Endometrium (tissue), 2 donors: ENCODE data around the gene RBM28.

Experiments used
- FAIRE-seq: peaks from 2 replicates; lab custom pipeline; 2012; peaks lifted over from hg19 to GRCh38; lab: Jason Lieb, UNC
- donor health status: control.
- donor health status: control.

RBM28 gene, protein sequence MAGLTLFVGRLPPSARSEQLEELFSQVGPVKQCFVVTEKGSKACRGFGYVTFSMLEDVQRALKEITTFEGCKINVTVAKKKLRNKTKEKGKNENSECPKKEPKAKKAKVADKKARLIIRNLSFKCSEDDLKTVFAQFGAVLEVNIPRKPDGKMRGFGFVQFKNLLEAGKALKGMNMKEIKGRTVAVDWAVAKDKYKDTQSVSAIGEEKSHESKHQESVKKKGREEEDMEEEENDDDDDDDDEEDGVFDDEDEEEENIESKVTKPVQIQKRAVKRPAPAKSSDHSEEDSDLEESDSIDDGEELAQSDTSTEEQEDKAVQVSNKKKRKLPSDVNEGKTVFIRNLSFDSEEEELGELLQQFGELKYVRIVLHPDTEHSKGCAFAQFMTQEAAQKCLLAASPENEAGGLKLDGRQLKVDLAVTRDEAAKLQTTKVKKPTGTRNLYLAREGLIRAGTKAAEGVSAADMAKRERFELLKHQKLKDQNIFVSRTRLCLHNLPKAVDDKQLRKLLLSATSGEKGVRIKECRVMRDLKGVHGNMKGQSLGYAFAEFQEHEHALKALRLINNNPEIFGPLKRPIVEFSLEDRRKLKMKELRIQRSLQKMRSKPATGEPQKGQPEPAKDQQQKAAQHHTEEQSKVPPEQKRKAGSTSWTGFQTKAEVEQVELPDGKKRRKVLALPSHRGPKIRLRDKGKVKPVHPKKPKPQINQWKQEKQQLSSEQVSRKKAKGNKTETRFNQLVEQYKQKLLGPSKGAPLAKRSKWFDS

DNA sequence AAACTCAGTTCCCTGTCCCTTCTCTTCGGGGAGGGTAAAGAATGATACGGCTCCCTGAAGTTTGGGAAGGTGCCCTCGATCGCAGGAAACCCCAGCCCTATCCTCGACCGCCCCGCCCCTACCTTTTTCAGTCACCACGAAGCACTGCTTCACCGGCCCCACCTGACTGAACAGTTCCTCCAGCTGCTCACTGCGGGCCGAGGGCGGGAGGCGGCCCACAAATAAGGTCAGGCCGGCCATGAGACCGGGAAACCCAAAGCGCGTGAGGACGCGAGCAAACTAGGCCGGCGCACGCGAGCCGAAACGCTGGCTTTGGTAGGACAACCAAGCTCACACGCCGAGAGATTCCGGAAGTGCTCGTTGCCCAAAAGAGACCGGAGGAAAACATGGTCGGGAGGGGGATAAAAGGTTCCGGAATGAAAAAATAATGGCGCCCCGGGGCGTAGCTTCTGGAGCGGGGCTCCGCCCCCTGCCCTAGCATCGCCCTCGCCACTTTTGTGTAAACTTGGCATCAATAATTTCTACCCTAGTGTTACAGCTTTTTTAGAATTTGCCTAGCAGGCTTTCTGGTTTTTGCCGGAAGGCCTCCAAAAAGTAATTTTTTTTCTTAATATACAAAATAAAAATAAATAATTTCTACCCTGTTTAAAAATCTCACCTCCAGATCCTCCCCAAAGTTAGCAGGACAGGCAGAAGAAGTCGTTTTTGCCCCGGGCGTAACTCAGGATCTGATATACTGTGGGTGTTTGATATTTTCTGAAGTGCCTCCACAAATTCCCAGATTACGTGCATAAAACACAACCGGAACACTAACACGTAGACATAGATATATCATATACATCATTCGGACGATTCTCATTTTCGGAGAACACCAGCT, at the start of gene RBM28:
TSS of gene RBM28 (minus strand) at position 355 of the 877 bp plus-strand sequence. CDS start at position 240, 115 bp downstream.
- peak; percentile 79 for FAIRE-seq

DNA sequence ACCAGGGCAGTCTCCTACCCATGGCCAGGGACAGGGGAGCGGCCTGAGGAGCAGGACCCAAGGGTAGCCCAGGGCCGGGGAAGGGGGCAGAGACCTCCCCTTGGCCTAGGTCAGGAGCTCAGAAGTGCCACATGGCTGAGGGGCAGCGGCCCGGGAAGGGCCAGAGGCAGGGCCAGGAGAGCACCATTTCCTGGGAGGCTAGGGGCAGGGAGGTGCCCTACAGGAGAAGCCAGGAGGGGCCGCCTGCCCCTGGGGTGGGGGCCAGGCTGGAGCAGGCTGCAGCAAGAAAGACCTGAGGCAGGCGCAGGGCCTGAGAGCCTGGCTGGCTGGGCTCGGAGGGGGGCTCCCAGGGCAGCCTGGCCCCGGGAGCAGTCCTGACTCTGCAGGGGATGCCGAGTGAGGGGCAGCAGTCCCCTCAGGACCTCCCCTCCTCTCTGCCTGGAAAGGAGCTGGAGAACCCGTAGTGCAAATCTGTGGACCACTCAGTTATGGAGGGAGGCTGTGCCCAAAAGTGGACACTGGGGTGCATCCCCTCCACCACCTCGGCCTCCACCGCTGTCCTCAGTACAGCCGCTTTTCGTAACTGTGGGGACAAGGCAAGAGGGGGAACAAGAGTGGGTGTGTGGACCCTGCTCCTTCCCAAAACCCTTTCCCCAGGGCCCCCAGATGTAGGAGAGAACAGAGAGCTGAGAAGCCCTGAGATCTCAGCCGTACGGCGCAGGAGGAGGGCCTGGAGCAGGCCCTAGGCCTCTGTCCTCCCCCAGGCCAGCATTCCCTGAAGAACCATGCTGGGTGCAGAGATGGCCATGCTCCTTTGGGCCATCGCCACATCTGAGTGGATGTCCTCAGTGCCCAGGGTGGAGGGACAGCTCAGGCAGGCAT, 49.0 kb upstream of the RBM28 start:
- FAIRE-seq, result no peak

DNA sequence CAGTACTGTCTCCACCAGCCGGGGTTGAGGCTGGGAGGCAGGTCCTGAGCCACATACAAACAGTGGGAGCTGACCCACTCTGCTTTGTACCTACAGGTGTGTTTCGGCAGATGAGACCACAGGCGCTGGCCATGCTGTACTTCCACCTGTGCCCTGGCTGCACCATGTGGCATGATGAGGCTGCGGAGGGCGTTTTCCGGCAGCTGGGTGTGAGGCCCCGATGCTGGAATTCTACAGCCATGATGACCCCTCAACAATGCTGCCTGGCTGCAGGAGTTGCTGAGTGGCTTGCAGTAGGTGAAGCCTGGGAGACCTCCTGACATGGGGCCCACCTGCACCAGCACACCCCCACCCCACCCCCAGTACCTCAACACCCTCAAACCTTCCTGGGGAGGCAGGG, 48.1 kb upstream of the RBM28 start:
- no peak for FAIRE-seq

DNA sequence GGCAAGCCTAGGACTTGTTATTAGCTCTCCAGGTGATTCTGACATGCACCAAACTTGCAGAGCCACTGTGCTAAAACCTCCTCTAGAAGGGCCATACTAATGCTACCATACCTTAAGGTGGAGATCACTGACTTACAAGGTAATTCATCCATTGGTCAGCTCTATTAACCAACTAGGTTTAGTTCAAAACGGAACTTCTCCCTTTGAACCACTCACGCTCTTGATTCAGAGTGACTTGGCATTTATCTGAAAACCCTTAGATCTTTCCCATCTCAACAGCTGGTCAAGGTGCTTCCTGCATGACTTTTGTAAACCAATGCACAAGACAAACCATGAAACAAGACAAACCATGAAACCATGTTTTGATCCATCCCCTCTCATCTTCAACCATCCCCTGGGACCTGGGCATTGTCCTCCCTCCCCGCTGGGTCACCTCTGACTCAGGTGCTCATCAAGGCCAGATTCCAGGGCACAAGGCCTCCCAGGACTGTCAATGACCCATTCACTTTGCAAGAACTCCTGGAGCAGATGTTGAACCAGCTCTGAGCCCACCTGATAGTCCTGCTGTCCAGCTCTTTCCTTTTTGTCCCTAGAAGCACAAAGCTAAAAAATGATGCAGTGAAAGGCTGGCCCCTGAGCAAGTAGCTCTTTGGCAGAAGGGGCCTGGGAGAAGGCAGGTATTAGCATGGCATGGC, 47.3 kb upstream of the RBM28 start:
- no peak for FAIRE-seq

DNA sequence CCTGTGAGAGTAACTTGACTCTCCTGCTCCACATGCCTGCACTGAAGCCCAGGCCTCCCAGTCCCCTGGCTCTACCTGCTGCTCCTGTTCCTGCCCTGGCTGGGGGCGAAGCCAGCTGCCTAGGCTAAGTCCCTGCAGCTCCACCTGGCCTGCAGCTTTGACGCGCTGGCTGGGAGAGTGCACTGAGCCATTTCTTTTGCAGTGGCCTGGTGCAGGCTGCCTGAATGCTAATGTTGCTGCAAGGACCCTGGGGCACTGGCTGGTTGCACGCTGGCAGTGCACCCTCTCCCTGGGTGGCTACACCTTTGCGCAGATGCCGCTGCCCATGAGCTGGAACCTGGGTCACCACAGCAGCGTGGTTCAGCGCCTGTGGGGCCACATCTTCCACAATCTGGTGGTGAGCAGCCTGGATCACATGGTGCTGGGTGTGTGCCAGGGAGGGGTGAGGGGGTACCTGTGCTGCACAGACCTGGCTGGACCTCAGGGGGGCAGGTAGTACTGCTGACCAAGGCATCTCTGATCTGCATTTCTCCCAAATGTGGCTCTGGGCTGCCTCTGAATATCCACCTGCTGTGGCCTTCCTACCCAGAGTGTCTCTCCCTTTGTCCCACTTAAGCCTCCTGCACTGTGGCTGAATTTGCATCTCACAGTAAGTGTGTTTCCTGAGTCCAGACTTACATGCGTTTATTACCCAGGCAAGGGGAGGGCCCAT, 46.1 kb upstream of the RBM28 start:
- no peak for FAIRE-seq

DNA sequence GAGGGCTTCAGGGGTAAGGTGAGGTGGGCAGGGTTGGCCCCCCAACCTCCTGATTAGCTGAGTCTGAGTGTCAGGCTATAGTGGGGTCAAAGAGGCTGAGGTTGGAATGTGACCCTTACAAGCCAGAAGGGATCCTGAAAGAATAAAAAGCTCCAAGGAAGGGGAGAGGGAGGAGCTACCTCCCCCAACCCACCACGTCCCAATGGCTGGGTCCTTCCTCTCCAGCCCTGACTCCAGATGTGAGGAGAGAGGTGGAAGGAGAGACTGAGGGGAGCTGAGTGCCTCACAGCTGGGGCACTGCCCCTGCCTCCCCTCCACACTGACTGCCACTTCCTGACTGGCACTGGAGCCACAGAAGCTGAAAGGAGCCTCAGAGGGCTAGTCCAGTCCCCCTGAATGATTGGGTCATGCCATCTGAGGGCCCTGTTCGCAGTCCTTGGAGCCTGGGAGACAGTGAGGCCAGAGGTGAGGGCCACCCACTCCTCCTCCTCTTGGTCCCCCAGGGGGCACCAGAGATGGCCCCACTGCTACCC, 45.4 kb upstream of the RBM28 start:
- FAIRE-seq, result no peak

DNA sequence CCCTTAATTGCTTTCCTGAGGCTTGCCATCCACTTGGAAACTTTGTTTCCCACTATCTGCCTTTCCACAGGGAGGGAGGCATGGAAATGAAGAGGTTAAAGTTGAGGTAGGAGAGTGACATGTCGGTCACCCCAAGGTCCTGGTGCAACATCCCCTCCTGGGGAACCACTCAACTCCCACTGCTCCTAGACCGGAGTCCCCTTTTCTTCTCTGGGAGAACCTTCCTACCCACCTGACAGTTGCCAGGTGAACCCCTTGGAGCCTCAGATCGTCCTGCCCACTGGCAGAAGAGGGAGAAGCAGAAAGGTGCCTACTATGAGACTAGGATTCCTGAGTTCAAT, 44.4 kb upstream of the RBM28 start:
- FAIRE-seq, result no peak

DNA sequence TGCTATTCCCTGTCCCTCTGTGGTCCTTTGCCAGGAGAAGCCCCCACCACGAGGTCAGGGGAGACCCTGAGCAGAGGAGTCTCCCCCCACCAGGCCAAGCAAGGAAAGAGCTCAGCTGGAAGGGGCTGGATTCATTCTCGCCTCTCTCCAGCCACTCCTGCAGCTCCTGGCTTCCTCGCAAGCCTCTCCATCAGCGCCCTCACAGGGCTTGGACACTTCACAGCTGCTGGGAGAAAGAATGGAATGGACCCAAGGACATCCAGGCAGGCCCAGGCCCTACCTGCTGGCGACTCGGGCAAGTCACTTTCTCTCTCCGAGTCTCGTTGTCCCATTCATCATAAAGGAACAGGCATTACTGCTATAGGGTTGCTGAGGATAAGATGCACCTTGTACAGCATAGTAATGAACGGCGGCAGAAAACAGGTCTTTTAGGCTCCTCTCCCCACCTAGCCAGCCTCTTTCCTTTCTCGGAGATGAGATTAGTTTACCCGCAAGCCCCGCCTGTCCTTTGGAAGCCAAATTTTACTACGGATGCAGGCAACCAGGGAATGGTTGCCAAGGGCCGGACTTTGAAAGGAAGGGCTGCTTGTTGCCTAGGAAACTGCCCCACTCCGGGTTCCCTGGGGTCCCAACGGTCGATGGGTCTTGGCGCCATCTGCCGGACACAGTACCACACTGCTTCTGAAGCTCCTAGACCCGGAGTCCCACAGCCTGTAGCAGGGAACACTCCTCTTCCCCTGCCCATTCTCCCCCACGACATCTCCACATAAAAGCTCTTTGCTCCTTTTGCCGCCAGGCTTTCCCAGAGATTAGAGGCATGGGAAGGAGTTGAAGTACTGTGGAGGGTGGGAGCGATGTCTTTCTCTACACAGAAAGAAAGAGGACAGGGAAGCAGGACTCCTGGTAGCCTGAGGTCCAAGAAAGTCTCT, 43.8 kb upstream of the RBM28 start:
- no peak for FAIRE-seq

DNA sequence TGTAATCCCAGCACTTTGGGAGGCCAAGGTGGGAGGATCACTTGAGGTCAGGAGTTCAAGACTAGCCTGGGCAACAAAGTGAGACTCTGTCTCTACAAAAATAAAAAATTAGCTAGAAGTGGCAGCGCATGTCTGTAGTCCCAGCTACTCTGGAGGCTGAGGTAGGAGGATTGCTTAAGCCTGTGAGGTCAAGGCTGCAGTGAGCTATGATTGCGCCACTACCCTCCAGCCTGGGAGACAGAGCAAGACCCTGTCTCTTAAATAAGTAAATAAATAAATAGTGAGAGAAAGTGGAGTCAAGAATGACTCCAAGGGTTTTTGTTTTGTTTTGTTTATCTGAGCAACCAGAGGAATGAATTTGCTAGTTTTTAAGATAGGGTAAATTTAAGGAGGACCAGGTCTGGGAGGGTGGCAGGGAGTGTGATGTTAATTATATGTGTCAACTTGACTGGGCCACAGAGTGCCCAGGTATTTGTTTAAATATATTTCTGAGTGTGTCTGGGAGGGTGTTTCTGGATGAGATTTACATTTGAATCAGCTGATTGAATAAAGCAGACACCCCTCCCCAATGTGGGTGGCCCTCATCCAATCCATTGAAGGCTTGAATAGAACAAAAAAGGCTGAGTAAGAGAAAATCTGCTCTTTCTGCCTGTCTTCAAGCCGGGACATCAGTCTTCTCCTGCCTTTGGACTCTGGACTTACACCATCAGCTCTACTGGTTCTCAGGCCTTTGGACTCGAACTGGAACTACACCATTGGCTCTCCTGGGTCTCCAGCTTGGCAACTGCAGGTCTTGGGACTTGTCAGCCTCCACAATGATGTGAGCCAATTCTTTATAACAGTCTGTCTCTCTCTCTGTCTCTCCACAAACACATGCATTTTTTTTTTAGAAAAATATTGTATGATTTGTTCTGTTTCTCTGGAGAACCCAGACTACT, 42.5 kb upstream of the RBM28 start:
- FAIRE-seq, result no peak

DNA sequence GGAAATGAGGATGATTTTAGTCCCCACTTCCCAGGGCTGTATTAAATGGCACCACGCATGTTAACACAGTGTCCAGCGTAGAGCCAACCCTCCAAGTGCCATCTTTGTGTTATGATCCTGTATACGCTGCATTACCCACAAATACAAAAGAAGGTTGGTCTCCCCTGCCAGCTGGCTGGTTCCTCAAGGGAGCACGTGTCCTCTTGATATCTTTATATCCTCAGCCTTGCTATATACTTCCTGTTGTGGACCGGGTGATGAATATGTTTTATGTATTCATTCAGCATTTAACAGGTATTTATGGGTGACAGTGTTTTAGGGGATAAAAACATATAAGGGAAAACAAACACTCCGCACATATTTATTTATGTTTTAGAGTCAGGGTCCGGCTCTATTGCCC, 41.0 kb upstream of the RBM28 start:
- FAIRE-seq, result no peak

DNA sequence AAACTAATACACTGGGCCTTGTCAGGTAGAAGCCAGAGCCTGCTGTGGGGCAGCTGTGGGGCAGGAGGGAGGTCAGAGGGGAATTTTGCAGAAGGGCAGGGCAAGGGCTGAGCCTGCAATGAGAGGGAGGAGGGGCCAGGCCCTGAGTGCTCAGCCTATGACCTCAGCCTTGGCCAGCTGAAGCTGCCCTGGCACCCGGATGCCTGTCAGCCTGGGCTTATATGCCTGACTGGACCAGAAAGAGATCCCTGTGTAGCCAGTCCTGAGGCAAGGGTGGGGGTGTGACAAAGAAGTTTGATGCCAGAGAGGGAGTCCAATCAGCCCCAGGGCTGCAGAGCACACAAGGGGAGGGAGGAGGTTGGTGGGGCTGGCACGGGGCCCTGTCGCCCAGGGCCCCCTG, 40.1 kb upstream of the RBM28 start:
- no peak for FAIRE-seq

DNA sequence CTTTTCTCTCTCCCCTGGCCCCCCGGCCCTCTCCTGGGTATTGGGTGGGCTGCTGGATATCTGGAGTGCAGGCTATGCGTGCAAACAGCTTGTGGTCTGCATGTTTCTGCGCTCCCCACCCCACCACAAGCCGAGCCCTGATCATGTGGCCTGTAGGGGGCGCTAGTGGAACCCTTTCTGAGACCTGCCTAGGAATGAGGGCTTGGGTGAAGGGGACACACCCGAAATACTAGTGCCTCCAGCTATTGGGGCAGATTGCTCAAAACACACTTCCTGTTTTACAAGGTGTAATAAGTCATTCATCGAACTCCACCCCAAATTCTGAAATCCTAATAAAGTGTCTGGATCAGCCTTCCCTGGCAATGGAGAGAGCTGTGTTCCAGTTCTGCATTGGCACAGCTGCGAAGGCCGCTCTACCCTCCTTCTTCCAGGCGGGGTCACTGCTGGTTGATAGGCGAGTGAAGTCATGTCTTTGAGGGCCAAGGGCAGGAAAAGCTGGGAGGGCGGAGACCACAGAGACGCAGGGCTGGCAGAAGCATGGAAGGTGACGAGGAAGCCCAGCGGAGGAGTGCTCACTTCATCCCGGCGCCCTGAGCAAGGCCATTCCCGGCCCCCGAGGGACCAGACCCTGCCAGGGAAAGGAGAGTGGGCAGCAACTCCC, 37.6 kb upstream of the RBM28 start:
- FAIRE-seq, result no peak

DNA sequence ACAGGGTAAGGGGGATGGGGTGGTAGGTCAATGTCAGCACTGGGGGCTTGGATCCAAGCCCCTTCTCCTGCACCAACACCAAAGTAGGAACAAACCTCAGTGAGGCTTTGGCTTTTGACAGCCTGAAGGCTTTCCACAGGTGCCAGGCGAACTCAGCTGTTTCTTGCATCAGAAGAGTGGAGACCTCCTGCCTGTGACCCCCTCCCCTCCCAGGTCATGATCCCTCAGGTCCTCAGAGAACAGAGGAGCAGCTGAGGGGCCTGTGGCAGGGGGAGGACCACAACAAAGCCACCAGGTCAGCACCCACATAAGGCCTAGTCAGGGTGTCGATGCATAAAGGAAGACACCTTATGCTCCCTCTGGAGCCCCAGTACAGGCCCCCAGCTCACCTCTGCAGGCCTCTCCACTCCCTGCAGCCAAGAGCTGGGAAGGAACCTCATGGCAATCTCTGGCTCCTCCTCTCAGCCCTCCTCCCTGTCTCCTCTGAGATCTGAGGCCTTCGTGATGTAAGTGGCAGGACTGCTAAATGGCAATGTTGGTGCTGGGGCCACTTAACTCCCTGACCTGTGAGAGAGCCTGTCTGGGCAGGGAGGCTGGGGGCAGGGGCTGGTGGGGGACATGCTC, 36.9 kb upstream of the RBM28 start:
- FAIRE-seq, result no peak

DNA sequence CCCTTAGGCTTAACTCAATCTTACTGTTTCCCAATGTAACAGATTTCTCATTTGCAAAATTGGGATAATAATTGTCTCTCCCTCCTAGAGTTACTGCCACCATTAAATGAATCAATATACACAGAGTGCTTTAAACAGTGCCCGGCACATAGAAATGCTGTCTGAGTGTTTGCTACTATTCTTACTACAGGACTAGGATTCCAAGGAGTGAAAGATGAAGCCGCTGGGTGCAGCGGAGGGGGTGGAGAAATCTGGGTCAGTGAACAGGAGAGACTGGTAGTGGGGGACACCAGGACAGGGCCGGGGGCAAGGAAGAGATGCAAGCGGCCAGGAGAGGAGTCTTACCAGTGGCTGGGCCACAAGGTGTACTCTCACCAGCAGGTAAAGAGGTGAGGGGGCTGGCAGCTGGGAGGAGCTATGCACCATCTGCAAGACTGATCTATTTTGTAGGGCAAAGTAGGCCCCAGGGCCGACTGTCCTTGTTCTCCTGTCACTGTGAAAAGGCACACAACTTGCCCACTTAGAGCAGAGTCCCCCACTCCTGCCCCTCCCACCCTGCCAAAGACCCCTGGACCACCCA, 36.3 kb upstream of the RBM28 start:
- FAIRE-seq, result no peak

DNA sequence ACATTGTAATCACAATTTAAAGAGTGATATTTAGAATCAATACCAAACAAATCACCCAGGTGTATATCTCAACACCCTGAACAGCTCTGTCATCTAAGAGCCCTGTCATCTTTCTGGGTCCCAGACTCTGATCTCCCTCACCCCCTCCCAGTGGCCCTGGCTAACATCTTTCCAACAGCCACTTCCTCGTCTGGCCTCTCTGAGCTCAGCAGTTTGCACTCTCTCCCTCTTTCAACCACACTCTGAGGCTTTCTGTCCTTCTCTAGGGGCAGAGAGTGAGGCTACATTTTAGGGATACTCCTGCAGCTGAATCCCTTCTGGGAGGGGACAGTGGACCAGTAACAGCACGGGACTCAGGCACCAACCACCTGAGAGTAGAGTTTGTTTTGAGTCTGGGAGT, 34.9 kb upstream of the RBM28 start:
- FAIRE-seq, result no peak

DNA sequence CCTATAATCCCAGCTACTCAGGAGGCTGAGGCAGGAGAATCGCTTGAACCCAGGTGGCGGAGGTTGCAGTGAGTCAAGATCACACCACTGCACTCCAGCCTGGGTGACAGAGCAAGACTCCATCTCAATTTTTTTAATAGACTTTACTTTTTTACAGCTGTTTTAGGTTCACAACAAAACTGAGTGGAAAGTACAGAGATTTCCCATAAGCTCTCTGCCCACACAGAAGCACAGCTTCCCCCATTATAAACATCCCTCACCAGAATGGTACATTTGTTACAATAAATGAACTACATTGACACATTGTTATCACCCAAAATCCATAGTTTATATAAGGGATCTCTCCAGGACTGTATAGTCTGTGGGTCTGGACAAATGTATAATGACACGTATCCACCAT, 32.4 kb upstream of the RBM28 start:
- no peak for FAIRE-seq
